ENCODE data around the gene B3GNT5.

B3GNT5 gene

DNA sequence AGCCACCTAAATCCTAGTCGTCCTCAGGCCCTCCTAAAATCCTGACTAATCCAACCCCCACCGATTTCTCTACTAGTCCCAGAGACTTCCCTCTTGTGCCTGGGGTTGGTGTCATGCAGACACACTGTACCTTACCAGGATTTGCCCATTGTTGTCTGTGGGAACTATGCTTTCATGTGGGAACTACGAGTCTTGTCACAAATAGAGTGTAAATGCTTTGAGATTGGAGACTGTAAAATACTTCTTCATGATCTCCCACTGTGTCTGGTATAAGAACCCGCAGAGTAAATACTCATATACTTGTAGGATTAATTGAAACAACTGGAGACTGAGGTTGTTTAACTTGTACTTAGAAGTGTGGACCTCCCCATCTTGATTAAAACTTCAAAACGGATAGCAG, 11.2 kb downstream of the B3GNT5 start:
- Histone ChIP-seq H3K4me3 (ENCODE audit: low read depth, low read length) (no peak overlapping the region), H3K27ac (no peak overlapping the region)
- no peak for DNase-seq

DNA sequence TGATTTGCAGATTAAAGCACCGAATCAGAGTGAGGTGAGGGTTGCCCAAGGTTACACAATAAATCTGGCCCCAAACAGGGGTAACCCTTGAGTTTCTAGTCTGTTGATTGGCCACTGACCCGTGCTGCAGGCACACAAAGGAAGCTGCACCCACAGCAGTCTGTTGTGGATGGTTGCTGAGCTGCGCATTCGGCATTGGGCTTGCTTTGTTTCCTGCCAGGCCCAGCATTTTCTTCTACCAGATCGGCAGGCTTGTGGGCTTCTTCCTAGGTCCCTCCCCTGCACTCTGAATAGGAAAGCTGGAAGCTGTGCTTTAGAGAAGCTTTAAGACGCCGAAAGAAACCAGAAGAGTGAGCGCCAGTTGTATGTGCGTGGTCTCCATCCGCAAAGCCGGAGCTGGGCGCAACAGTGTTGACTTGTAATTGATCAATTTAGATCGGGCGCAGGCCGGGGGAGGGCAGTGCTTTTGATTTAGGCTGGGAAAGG, 12.1 kb downstream of the B3GNT5 start:
- Histone ChIP-seq H3K27ac (no peak overlapping the region), H3K4me3 (ENCODE audit: low read depth, low read length) (no peak overlapping the region), H3K27me3 (ENCODE audit: insufficient read depth, low read depth, severe bottlenecking) (no peaks in the 10 kb centered on the region), H3K9me3 (ENCODE audit: severe bottlenecking) (no peaks in the 10 kb centered on the region), H3K36me3 (peaks cover 5% of the 10 kb centered on the region; the same call in 1 of the 2 replicates)
- TF ChIP-seq, protein P1, sequence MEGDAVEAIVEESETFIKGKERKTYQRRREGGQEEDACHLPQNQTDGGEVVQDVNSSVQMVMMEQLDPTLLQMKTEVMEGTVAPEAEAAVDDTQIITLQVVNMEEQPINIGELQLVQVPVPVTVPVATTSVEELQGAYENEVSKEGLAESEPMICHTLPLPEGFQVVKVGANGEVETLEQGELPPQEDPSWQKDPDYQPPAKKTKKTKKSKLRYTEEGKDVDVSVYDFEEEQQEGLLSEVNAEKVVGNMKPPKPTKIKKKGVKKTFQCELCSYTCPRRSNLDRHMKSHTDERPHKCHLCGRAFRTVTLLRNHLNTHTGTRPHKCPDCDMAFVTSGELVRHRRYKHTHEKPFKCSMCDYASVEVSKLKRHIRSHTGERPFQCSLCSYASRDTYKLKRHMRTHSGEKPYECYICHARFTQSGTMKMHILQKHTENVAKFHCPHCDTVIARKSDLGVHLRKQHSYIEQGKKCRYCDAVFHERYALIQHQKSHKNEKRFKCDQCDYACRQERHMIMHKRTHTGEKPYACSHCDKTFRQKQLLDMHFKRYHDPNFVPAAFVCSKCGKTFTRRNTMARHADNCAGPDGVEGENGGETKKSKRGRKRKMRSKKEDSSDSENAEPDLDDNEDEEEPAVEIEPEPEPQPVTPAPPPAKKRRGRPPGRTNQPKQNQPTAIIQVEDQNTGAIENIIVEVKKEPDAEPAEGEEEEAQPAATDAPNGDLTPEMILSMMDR (IDR thresholded peaks at IDR 0.05; ENCODE audit: low read depth, low read length), result no peak
- DNase-seq, result no peak

More for the DNA sequence above, 11.2 kb downstream of the B3GNT5 start:
- no peaks in the 10 kb centered on the region for H3K36me3 ChIP-seq
- H3K9me3 ChIP-seq (ENCODE audit: severe bottlenecking), result no peaks in the 10 kb centered on the region
- no peaks in the 10 kb centered on the region for H3K27me3 ChIP-seq (ENCODE audit: insufficient read depth, low read depth, severe bottlenecking)
- TF ChIP-seq, protein P1 (IDR thresholded peaks at IDR 0.05; ENCODE audit: low read depth, low read length), result no peak

DNA sequence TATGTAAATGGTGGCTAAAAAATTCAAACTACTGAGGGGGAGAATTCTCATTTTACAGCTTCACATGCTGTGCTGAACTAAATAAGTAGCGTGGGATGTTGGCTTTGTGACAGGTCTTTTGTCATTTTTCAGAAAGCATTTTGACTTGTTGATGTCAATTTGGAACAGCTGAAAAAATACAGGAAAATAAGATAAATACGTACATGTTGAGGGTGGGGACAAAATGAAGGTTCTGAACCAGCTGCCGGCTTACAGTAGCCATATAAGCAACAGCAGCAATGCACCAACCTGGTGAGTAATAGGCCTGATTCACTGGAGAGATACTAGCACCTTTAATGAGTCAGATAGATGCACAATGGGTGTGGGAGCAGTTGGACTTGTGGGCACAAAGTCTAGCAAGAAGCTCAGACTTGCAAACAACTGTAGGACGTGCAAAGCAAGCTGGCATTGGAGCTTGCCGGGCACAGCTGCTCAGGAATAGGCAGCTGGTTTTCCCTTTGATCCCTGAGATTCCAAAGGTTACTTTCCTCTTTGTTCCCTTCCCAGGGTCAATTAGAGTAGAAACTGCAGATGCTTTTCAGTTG, 12.9 kb downstream of the B3GNT5 start:
- TF ChIP-seq, protein P1 (IDR thresholded peaks at IDR 0.05; ENCODE audit: low read depth, low read length), result no peak
- DNase-seq, result no peak
- H3K4me3 ChIP-seq (ENCODE audit: low read depth, low read length), result no peak overlapping the region
- no peaks in the 10 kb centered on the region for H3K27me3 ChIP-seq (ENCODE audit: insufficient read depth, low read depth, severe bottlenecking)
- H3K27ac ChIP-seq, result no peak overlapping the region
- no peaks in the 10 kb centered on the region for H3K9me3 ChIP-seq (ENCODE audit: severe bottlenecking)
- H3K36me3 ChIP-seq, result peaks cover 7% of the 10 kb centered on the region

DNA sequence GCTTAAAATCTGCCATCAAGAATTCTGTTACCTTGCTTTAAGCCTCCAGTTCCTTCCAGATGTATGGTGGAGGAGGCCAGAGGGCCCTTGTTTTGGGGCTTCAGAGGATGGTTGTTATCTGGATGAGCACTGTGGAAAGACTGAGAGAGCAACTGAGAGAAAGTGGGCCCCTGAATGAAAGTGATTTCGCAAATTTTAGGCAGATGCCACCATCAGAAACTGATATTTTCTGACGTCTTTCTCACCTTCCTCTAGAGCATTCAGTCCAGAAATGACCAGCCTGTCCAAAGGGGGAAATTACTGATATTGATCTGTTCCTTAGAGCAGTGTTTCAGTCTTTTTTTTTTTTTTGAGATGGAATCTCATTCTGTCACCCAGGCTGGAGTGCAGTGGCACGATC, 13.4 kb downstream of the B3GNT5 start:
- H3K4me3 ChIP-seq (ENCODE audit: low read depth, low read length), result no peak overlapping the region
- TF ChIP-seq, protein P1 (IDR thresholded peaks at IDR 0.05; ENCODE audit: low read depth, low read length), result no peak
- H3K9me3 ChIP-seq (ENCODE audit: severe bottlenecking), result no peaks in the 10 kb centered on the region
- no peak overlapping the region for H3K27ac ChIP-seq
- DNase-seq, result no peak
- peaks cover 8% of the 10 kb centered on the region for H3K36me3 ChIP-seq
- H3K27me3 ChIP-seq (ENCODE audit: insufficient read depth, low read depth, severe bottlenecking), result no peaks in the 10 kb centered on the region

- H3K36me3 ChIP-seq, result peaks cover 8% of the 10 kb centered on the region
- DNase-seq, result no peak
- no peaks in the 10 kb centered on the region for H3K27me3 ChIP-seq (ENCODE audit: insufficient read depth, low read depth, severe bottlenecking)
- H3K4me3 ChIP-seq (ENCODE audit: low read depth, low read length), result no peak overlapping the region
- no peak overlapping the region for H3K27ac ChIP-seq
- TF ChIP-seq, protein P1 (IDR thresholded peaks at IDR 0.05; ENCODE audit: low read depth, low read length), result no peak
- H3K9me3 ChIP-seq (ENCODE audit: severe bottlenecking), result no peaks in the 10 kb centered on the region
Measured at GRCh38 chr3:183267140-183267539, 14.1 kb downstream of the B3GNT5 start.

GRCh38 chr3:183268366-183268765, 15.3 kb downstream of the B3GNT5 start:
- Histone ChIP-seq H3K27me3 (ENCODE audit: insufficient read depth, low read depth, severe bottlenecking) (no peaks in the 10 kb centered on the region), H3K4me3 (ENCODE audit: low read depth, low read length) (no peak overlapping the region), H3K27ac (no peak overlapping the region), H3K9me3 (ENCODE audit: severe bottlenecking) (no peaks in the 10 kb centered on the region), H3K36me3 (peaks cover 8% of the 10 kb centered on the region)
- DNase-seq, result no peak
- TF ChIP-seq, protein P1 (IDR thresholded peaks at IDR 0.05; ENCODE audit: low read depth, low read length), result no peak

Data from WERI-Rb-1 (cell line).